Tibial nerve (tissue), 4 donors: ENCODE results near the gene ATP8A2. TPM values are rescaled to one million over a fixed set of nuclear protein-coding genes. Genes with fewer than 3 reads are reported as not detected.

Experiments
- DNase-seq, 2 donors: peaks; one replicate each; pipeline ENCODE4 v3.0.0-alpha.2; 2019; ENCODE audit warnings: low spot score in 2 of 2
- H3K27ac ChIP-seq, 4 donors: fragments of 200-600 bp; sonication (generic) in 3 of 4; one replicate each; pipeline ENCODE4 v1.5.1; 2017 to 2019; ENCODE audit warnings: mild to moderate bottlenecking in 1 of 4
- H3K27me3 ChIP-seq, 2 donors: fragments of 200-600 bp; sonication (generic) in 1 of 2; one replicate each; pipeline versions ENCODE4 v1.5.1 to v1.6.0; 2017 to 2019
- H3K36me3 ChIP-seq, 3 donors: fragments of 200-600 bp; sonication (generic); one replicate each; pipeline ENCODE4 v1.5.1; 2018 to 2019
- H3K4me1 ChIP-seq, 4 donors: fragments of 200-600 bp; sonication (generic) in 3 of 4; one replicate each; pipeline ENCODE4 v1.5.1; 2017 to 2019
- H3K4me3 ChIP-seq, 4 donors: fragments of 200-600 bp; sonication (generic) in 3 of 4; one replicate each; pipeline ENCODE4 v1.5.1; 2017 to 2019; ENCODE audit warnings: mild to moderate bottlenecking in 1 of 4, moderate library complexity in 1 of 4
- H3K9me3 ChIP-seq, 4 donors: fragments of 200-600 bp; sonication (generic) in 3 of 4; one replicate each; pipeline ENCODE4 v1.5.1; 2017 to 2019
- EP300 ChIP-seq, 2 donors: sonication (generic); formaldehyde crosslinking; IDR thresholded peaks; one replicate each; pipeline ENCODE4 v1.6.1; 2017; ENCODE audit warnings: antibody characterized with exemption in 2 of 2, mild to moderate bottlenecking in 1 of 2
- POLR2A ChIP-seq, 2 donors: fragments of 450-650 bp; IDR thresholded peaks; one replicate each; pipeline ENCODE4 v1.6.1; 2017; ENCODE audit warnings: antibody characterized with exemption in 2 of 2, mild to moderate bottlenecking in 2 of 2, moderate library complexity in 2 of 2
- WGBS, 2 donors: methylation state at CpG; one replicate each; pipeline ENCODE4 v1.1.5; 2018; 5-methylcytosine and 5-hydroxymethylcytosine counted together
- total RNA-seq, 4 donors: library from RNA; depleted of rRNA; stranded (reverse); fragments of >200 nt; gene quantifications; one replicate each; pipeline ENCODE4 v1.1.0, GENCODE V29; 2016
- TF ChIP-seq, protein P1 (sequence below), 5 experiments: fragments of 200-600 bp in 3 of 5; fragments of 450-650 bp in 2 of 5; sonication (generic) in 3 of 5; IDR thresholded peaks; one replicate each; pipeline ENCODE4 v1.5.1; 2016 to 2019; ENCODE audit warnings: antibody characterized with exemption in 5 of 5, mild to moderate bottlenecking in 3 of 5, moderate library complexity in 2 of 5

The ATP8A2 gene
- total RNA-seq, 4 donors from 2014 or later: 0.30 to 1.7 (median 0.61) TPM

DNA sequence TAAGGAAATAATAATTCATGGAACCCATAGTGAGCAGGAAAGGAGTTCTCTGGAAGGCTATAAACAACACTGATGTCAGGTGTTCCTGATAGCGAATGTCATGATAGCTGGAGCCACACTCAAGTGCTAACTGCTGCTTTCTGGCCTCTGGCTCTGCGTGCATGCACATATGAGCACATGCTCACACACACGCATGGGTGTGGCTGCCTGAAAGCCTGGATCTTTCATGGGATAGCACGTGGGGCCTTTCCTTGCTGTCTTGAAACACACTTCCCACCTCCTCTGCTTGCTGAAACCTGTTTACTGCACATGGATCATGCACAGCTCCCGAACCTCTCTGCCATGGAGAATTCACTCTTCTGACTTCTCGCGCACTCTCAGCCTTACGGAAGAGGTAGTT, 207.4 kb downstream of the ATP8A2 start:
- Histone ChIP-seq H3K27ac (no peak overlapping the region), H3K4me3 (no peak overlapping the region), H3K9me3 (no peaks in the 10 kb centered on the region), H3K36me3 (no peaks in the 10 kb centered on the region), H3K4me1 (peaks cover 0 to 4% (median 0%) of the 10 kb centered on the region in 4 donors), H3K27me3 (no peaks in the 10 kb centered on the region)
- no peak for DNase-seq
- TF ChIP-seq, protein P1, sequence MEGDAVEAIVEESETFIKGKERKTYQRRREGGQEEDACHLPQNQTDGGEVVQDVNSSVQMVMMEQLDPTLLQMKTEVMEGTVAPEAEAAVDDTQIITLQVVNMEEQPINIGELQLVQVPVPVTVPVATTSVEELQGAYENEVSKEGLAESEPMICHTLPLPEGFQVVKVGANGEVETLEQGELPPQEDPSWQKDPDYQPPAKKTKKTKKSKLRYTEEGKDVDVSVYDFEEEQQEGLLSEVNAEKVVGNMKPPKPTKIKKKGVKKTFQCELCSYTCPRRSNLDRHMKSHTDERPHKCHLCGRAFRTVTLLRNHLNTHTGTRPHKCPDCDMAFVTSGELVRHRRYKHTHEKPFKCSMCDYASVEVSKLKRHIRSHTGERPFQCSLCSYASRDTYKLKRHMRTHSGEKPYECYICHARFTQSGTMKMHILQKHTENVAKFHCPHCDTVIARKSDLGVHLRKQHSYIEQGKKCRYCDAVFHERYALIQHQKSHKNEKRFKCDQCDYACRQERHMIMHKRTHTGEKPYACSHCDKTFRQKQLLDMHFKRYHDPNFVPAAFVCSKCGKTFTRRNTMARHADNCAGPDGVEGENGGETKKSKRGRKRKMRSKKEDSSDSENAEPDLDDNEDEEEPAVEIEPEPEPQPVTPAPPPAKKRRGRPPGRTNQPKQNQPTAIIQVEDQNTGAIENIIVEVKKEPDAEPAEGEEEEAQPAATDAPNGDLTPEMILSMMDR (IDR thresholded peaks at IDR 0.05): no peak
- WGBS, 2 donors: 86 to 91% methylated on average over 8 of the region's 8 CpGs

- TF ChIP-seq, protein P1 (IDR thresholded peaks at IDR 0.05): no peak
- TF ChIP-seq POLR2A (IDR thresholded peaks at IDR 0.05): no peak
- TF ChIP-seq EP300 (IDR thresholded peaks at IDR 0.05): no peak
- Histone ChIP-seq H3K4me3 (no peak overlapping the region), H3K4me1 (no peaks in the 10 kb centered on the region), H3K27ac (no peak overlapping the region), H3K36me3 (no peaks in the 10 kb centered on the region), H3K9me3 (no peaks in the 10 kb centered on the region), H3K27me3 (no peaks in the 10 kb centered on the region)
- DNase-seq: no peak
- WGBS, 2 donors: 77 to 81% methylated on average over 2 of the region's 2 CpGs
Observed at GRCh38 chr13:25581351-25581750, 209.6 kb downstream of the ATP8A2 start.

DNA sequence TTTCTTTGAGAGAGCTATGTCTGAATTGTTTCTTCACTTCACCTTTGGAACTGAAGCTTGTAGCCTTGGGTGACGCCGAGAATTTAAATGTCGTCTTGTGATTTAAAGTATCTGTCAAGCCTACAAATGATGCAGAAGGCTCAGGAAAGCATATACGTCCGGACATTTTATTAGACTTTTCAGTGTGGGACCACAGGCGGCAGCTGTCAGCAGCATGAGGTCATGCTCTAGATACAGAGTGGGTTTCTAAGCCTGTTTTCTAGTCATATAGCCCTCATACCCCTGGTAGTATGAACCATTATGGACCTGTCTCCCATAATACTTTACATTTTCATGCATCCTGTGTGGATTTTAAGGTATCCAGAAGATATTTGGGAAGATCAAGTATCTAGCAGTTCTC, 212.3 kb downstream of the ATP8A2 start:
- no peaks in the 10 kb centered on the region for H3K27me3 ChIP-seq
- no peak for DNase-seq
- WGBS, 2 donors: 45 to 68% methylated on average over 6 of the region's 6 CpGs
- H3K9me3 ChIP-seq: no peaks in the 10 kb centered on the region
- no peak overlapping the region for H3K4me3 ChIP-seq
- H3K4me1 ChIP-seq: no peaks in the 10 kb centered on the region
- no peak overlapping the region for H3K27ac ChIP-seq
- H3K36me3 ChIP-seq: no peaks in the 10 kb centered on the region
- TF ChIP-seq, protein P1 (IDR thresholded peaks at IDR 0.05): no peak
- TF ChIP-seq POLR2A (IDR thresholded peaks at IDR 0.05) (no peak), EP300 (IDR thresholded peaks at IDR 0.05) (no peak)

- H3K27ac ChIP-seq: no peak overlapping the region
- no peaks in the 10 kb centered on the region for H3K36me3 ChIP-seq
- 49 to 51% methylated on average over 5 of the region's 5 CpGs for WGBS, 2 donors
- no peak for DNase-seq
- H3K27me3 ChIP-seq: no peaks in the 10 kb centered on the region
- H3K4me3 ChIP-seq: no peak overlapping the region
- H3K9me3 ChIP-seq: no peaks in the 10 kb centered on the region
- TF ChIP-seq, protein P1 (IDR thresholded peaks at IDR 0.05): no peak
- TF ChIP-seq EP300 (IDR thresholded peaks at IDR 0.05) (no peak), POLR2A (IDR thresholded peaks at IDR 0.05) (no peak)
- no peaks in the 10 kb centered on the region for H3K4me1 ChIP-seq
Observed at GRCh38 chr13:25585000-25585399, 213.2 kb downstream of the ATP8A2 start.

GRCh38 chr13:25587326-25587980, 215.7 kb downstream of the ATP8A2 start:
- WGBS, 2 donors: 65 to 79% methylated on average over 1 of the region's 1 CpG
- TF ChIP-seq POLR2A (IDR thresholded peaks at IDR 0.05) (no peak), EP300 (IDR thresholded peaks at IDR 0.05) (no peak)
- TF ChIP-seq, protein P1 (IDR thresholded peaks at IDR 0.05): no peak
- Histone ChIP-seq H3K4me1 (no peaks in the 10 kb centered on the region), H3K36me3 (no peaks in the 10 kb centered on the region), H3K4me3 (no peak overlapping the region), H3K27me3 (no peaks in the 10 kb centered on the region), H3K9me3 (no peaks in the 10 kb centered on the region), H3K27ac (no peak overlapping the region)
- no peak for DNase-seq
